ENCODE measurements around the gene NUDC.
A peak's percentile ranks its signal among the peaks of the same experiment; 100 is the strongest.
"Not testable (repeated sequence)": the region's sequence is repeated elsewhere in the genome, so short reads cannot be mapped to it uniquely, and the experiment has no call there.

The NUDC gene

DNA sequence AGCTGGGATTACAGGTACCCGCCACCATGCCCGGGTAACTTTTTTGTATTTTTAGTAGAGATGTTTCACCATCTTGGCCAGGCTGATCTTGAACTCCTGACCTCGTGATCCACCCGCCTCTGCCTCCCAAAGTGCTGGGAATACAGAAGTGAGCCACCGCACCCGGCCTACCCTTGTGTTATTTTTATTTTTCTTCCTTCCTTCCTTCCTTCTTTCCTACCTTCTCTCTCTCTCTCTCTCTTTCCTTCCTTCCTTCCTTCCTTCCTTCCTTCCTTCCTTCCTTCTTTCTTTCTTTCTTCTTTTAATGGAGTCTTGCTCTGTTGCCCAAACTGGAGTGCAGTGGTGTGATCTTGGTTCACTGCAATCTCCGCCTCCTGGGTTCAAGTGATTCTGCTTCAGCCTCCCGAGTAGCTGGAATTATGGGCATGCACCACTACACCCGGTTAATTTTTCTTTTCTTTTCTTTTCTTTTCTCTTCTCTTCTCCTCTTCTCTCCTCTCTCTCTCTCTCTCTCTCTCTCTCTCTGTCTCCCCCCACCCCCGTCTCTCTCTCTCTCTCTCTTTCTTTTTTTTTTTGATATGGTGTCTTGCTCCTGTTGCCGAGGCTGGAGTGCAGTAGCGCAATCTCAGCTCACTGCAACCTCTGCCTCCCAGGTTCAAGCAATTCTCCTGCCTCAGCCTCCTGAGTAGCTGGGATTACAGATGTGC is 68.0 kb downstream of the NUDC start:
- not testable (repeated sequence) for DNase-seq (ENCODE audit: low read depth in 2 of 2)

DNA sequence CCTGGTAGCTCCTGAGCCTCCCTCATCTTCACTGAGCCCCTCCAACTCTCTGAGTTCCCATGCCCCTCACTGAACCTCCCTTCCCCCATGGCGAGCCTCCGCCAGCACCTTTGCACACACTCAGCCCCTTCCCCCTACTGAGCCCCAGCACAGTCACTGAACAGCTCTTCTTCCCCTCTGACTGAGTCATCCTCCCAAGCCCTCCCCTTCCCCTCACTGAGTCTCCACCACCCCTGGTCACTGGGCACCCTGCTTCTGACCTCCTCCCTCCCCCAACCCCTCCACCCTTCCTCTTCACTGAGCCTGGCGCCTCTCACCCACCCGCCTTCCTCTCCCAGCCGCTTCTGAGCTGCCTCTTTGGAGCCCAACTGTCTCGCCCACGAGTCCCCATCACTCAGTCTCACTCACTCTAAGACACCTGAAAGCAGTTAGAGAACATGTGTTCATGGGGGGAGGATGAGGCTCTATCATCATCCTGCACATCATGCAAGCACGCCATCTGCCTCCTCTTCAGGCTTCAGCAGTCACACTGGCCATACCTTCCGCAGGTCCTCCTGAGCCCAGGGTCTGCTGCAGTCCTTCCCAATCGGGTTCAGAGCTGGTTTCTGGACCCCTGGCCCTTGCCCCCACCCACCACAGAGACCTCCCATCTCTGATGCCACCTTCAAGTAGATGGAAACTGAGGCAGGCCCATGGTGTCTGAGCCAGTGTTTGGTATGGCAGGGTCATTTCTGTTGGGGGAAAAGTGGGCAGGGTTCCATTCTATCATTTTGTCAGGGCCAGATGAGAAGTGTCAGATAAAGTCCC is 70.0 kb downstream of the NUDC start:
- DNase-seq (ENCODE audit: low read depth in 2 of 2) = no peak

DNA sequence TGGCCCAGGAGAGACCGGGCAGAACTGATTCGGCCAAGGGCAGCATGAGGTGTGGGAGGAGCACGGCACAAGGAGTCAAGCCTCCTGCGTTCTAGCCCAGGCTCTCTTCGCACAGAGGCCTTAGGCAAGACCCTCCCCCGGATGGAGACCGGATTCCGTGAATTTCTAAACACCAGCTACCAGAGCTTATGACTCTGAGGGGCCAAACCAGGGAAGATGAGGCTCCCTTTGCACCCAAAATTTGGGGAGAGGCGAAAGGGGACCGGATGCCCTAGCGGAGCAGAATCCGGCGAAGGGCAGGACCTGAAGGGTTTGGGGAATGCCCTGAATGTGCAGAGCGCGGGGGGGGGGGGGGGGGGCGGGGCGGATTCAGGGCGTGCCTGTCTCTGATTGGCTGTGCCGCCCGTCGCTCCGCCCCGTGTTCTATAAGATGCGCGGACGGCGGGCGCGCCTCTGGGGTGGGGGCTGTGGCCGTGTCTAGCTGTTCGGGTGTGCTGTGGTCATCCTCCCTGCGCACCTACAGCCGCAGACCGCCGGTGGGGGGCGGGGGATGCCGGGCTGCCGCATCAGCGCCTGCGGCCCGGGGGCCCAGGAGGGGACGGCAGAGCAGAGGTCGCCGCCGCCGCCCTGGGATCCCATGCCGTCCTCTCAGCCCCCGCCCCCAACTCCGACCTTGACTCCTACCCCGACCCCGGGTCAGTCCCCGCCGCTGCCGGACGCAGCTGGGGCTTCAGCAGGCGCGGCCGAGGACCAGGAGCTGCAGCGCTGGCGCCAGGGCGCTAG is 71.9 kb downstream of the NUDC start, which contains the start of gene TRNP1:
TSS of gene TRNP1 (plus strand) at position 456 of the 783 bp plus-strand sequence. CDS start at position 551, 95 bp downstream.
- peak; percentile 46 to 56 for DNase-seq (ENCODE audit: low read depth in 2 of 2)

DNA sequence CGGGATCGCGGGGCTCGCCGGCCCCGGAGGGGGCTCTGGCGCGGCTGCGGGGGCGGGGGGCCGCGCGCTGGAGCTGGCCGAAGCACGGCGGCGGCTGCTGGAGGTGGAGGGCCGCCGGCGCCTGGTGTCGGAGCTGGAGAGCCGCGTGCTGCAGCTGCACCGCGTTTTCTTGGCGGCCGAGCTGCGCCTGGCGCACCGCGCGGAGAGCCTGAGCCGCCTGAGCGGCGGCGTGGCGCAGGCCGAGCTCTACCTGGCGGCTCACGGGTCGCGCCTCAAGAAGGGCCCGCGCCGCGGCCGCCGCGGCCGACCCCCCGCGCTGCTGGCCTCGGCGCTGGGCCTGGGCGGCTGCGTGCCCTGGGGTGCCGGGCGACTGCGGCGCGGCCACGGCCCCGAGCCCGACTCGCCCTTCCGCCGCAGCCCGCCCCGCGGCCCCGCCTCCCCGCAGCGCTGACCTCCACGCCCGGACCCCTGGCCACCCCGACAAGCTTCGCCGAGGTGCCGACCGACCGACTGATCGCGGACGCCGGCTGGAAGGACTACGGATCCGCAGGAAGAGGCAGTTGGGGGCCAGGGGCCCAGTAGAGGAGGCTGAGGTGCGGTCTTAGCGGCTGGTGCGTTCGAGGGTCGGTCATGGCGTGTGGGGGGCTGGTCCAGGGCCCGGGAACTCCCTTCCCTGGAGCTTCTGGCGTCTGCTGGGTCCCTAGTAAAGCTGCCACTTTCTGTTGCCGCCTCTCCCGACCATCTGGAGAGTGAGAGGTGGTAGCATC is 72.7 kb downstream of the NUDC start:
- DNase-seq (ENCODE audit: low read depth in 2 of 2) = no peak

DNA sequence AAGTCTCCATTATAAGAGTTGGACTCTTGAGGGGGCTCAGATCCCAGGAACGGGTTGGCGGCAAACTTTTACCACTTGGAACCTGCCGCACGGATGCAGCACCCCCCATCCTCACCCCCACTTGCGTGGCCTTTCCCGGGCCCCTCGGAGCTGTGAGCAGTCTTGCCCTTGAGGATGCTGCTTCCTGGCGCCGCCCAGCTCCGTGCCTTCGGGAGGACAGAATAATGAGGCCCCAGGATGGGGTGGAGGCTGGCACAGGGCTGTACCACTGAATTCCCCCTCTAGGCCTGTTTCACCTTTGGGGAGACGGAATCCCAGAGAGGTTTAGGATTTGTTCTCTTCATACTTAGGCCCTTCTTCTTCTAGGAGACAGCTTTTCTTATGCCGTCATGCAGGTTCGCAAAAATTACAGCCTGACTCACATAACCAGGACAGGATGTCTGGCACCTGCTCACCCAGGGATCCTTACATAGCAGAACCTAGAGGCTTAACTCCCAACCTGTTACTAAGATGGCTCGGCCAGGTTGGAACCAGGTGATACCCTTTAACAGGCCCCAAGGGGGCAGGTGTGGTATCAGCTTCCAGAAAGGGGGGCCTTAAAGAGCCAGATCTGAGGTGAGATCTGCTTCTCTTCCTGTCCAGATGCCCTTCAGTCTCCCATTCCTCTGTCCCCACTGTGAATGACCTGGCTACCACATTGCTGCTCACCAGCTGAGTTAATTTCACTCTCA is 73.4 kb downstream of the NUDC start:
- DNase-seq (ENCODE audit: low read depth in 2 of 2) = no peak

DNA sequence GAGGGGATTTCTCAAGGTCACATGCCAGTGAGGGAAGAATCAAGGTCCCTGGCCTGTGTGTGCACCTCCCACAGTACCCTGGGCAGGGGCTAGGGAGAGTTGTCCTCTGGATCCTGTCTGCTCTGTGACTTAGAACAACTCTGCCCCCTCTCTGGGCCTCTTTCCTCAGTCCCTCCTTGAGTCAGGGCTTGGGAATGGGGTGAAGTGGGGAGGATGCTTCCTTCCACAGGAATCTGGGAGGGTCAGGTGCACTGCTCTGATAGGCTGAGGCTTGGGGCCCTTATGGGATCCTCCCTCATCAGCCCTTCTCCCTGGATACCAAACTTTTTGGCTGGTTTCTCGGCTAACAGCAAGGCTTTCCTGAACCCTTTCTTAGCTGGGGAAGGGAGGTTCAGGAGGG is 74.5 kb downstream of the NUDC start:
- DNase-seq (ENCODE audit: low read depth in 2 of 2) = no peak

All from stimulated activated CD4-positive, alpha-beta T cell treated with anti-CD3 and anti-CD28 coated beads, Interleukin-4, amount 100 ng/mL, for 48 hours (primary cell).